ENCODE data around the gene MIER2.
"Not testable (repeated sequence)": the region's sequence is repeated elsewhere in the genome, so short reads cannot be mapped to it uniquely, and the experiment has no call there.

Gene MIER2

DNA sequence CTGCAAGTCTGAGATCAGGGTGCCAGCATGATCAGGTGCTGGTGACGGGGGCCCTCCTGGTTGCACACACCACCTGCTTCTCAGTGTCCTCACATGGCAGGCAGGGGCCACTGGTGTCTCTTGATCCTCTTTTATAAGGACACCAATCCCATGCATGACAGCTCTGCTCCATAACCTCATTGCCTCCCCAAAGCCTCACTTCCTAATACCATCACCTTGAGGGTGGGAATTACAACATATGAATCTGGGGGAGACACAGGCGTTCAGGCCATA lies 15.0 kb upstream of the MIER2 start:
- H3K27me3 ChIP-seq (ENCODE audit: insufficient read depth, poor library complexity, severe bottlenecking): no peaks in the 10 kb centered on the region
- H3K4me3 ChIP-seq (replicated peaks; ENCODE audit: insufficient read depth, low read length): no peak overlapping the region
- H3K27ac ChIP-seq (replicated peaks): no peak overlapping the region
- TF ChIP-seq, protein P1, sequence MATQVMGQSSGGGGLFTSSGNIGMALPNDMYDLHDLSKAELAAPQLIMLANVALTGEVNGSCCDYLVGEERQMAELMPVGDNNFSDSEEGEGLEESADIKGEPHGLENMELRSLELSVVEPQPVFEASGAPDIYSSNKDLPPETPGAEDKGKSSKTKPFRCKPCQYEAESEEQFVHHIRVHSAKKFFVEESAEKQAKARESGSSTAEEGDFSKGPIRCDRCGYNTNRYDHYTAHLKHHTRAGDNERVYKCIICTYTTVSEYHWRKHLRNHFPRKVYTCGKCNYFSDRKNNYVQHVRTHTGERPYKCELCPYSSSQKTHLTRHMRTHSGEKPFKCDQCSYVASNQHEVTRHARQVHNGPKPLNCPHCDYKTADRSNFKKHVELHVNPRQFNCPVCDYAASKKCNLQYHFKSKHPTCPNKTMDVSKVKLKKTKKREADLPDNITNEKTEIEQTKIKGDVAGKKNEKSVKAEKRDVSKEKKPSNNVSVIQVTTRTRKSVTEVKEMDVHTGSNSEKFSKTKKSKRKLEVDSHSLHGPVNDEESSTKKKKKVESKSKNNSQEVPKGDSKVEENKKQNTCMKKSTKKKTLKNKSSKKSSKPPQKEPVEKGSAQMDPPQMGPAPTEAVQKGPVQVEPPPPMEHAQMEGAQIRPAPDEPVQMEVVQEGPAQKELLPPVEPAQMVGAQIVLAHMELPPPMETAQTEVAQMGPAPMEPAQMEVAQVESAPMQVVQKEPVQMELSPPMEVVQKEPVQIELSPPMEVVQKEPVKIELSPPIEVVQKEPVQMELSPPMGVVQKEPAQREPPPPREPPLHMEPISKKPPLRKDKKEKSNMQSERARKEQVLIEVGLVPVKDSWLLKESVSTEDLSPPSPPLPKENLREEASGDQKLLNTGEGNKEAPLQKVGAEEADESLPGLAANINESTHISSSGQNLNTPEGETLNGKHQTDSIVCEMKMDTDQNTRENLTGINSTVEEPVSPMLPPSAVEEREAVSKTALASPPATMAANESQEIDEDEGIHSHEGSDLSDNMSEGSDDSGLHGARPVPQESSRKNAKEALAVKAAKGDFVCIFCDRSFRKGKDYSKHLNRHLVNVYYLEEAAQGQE (IDR thresholded peaks at IDR 0.05; ENCODE audit: insufficient replicate concordance, low read depth): no peak
- no peak for TF ChIP-seq POLR2AphosphoS5 (IDR thresholded peaks at IDR 0.05; ENCODE audit: low read depth)
- TF ChIP-seq, protein P2, sequence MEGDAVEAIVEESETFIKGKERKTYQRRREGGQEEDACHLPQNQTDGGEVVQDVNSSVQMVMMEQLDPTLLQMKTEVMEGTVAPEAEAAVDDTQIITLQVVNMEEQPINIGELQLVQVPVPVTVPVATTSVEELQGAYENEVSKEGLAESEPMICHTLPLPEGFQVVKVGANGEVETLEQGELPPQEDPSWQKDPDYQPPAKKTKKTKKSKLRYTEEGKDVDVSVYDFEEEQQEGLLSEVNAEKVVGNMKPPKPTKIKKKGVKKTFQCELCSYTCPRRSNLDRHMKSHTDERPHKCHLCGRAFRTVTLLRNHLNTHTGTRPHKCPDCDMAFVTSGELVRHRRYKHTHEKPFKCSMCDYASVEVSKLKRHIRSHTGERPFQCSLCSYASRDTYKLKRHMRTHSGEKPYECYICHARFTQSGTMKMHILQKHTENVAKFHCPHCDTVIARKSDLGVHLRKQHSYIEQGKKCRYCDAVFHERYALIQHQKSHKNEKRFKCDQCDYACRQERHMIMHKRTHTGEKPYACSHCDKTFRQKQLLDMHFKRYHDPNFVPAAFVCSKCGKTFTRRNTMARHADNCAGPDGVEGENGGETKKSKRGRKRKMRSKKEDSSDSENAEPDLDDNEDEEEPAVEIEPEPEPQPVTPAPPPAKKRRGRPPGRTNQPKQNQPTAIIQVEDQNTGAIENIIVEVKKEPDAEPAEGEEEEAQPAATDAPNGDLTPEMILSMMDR (IDR thresholded peaks at IDR 0.05; ENCODE audit: insufficient read depth, low read length): no peak
- TF ChIP-seq GABPA (IDR thresholded peaks at IDR 0.05; ENCODE audit: low read depth): no peak
- TF ChIP-seq SPI1 (IDR thresholded peaks at IDR 0.05; ENCODE audit: borderline replicate concordance, low read depth): no peak
- no peak for DNase-seq (ENCODE audit: low read depth in 1 of 2, low spot score in 1 of 2)

DNA sequence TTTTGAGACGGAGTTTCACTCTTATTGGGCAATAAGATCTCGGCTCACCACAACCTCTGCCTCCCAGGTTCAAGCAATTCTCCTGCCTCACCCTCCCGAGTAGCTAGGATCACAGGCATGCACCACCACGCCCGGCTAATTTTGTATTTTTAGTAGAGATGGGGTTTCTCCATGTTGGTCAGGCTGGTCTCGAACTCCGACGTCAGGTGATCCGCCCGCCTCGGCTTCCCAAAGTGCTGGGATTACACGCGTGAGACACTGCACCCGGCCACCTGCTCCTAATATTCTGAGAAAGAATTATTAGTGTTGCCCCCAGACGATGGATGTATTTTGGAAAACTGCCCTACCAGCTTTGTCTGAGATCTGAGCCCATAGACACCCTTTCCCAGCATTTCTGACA lies 10.9 kb upstream of the MIER2 start:
- not testable (repeated sequence) for H3K27me3 ChIP-seq (ENCODE audit: insufficient read depth, poor library complexity, severe bottlenecking); DNase-seq (ENCODE audit: low read depth in 1 of 2, low spot score in 1 of 2); H3K4me3 ChIP-seq (replicated peaks; ENCODE audit: insufficient read depth, low read length); H3K27ac ChIP-seq (replicated peaks)

DNA sequence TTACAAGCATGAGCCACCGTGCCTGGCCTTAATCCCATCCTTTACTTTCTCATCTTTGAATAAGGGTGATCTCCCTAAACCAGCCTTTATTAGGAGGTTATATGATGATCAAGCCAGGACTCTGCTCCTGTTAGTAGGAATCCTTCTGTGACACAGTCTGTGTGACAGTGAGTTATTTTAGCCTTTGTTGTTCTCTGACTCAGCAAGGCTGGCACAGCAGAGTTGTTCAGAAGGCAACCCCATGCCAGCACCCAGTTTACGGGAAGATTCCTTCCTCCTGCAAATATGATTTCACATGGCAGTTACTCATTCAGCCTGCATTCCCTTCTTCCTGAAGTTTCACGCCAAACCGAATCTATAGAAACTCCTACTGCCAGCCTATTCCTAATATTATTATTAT lies 10.5 kb upstream of the MIER2 start:
- no peak for DNase-seq (ENCODE audit: low read depth in 1 of 2, low spot score in 1 of 2)
- H3K27ac ChIP-seq (replicated peaks): no peak overlapping the region
- TF ChIP-seq, protein P2 (IDR thresholded peaks at IDR 0.05; ENCODE audit: insufficient read depth, low read length): no peak
- TF ChIP-seq SPI1 (IDR thresholded peaks at IDR 0.05; ENCODE audit: borderline replicate concordance, low read depth) (no peak), GABPA (IDR thresholded peaks at IDR 0.05; ENCODE audit: low read depth) (no peak), POLR2AphosphoS5 (IDR thresholded peaks at IDR 0.05; ENCODE audit: low read depth) (no peak)
- TF ChIP-seq, protein P1 (IDR thresholded peaks at IDR 0.05; ENCODE audit: insufficient replicate concordance, low read depth): no peak
- no peaks in the 10 kb centered on the region for H3K27me3 ChIP-seq (ENCODE audit: insufficient read depth, poor library complexity, severe bottlenecking)
- no peak overlapping the region for H3K4me3 ChIP-seq (replicated peaks; ENCODE audit: insufficient read depth, low read length)

DNA sequence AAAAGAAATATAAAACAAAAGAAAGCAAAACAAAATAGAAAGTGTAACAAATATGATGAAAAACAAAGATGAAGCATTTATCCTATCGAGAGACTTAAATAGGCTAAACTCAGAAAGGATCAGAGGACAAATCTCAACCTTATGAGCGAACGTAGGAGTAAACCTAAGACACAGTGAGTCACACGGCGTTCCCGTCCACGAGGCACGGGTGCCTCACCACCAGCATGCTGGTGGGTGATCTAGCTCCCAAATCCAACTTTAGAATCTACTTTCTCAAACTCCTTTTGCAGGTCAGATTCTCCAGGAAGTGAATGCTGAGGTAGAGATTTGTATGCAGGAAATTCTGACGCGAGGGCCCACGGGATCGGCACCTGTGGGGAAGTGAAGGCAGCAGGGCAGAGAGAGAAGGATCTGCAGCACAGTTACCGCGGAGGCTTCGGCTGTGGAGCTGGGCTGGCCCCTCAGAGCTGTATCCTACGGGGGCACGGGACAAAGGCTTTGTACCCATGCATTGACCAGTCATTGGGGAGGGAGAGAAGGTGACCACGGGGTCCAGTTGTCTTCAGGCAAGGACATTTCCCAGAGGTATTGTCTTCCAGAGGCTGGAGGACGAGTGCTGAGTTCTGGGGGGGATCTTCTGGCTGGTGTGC lies 7.5 kb upstream of the MIER2 start:
- H3K4me3 ChIP-seq (replicated peaks; ENCODE audit: insufficient read depth, low read length): no peak overlapping the region
- no peak overlapping the region for H3K27ac ChIP-seq (replicated peaks)
- no peaks in the 10 kb centered on the region for H3K27me3 ChIP-seq (ENCODE audit: insufficient read depth, poor library complexity, severe bottlenecking)
- no peak for TF ChIP-seq POLR2AphosphoS5 (IDR thresholded peaks at IDR 0.05; ENCODE audit: low read depth)
- TF ChIP-seq, protein P1 (IDR thresholded peaks at IDR 0.05; ENCODE audit: insufficient replicate concordance, low read depth): no peak
- no peak for TF ChIP-seq SPI1 (IDR thresholded peaks at IDR 0.05; ENCODE audit: borderline replicate concordance, low read depth)
- no peak for TF ChIP-seq GABPA (IDR thresholded peaks at IDR 0.05; ENCODE audit: low read depth)
- TF ChIP-seq, protein P2 (IDR thresholded peaks at IDR 0.05; ENCODE audit: insufficient read depth, low read length): no peak
- DNase-seq (ENCODE audit: low read depth in 1 of 2, low spot score in 1 of 2): no peak
